Chondrocyte (in vitro differentiated cells): ENCODE measurements around the gene PTHLH. TPM values are rescaled to one million over a fixed set of nuclear protein-coding genes. Genes with fewer than 3 reads are reported as not detected.

Source experiments
- DNase-seq: peaks from one replicate; pipeline ENCODE4 v3.0.0; 2021; ENCODE audit warnings: mixed read lengths, low spot score
- H3K27ac Mint-ChIP-seq: one replicate; pipeline ENCODE4 v1.8.0; 2021; ENCODE audit warnings: mild to moderate bottlenecking, moderate library complexity, mixed read lengths; ENCODE audit not compliant: unreplicated experiment
- H3K27me3 Mint-ChIP-seq: 2 replicates; pipeline ENCODE4 v1.8.0; 2021; ENCODE audit warnings: low read depth, mixed read lengths
- H3K36me3 Mint-ChIP-seq: 2 replicates; pipeline ENCODE4 v1.8.0; 2021; ENCODE audit warnings: low read depth, mixed read lengths
- H3K4me1 Mint-ChIP-seq: 2 replicates; pipeline ENCODE4 v1.8.0; 2021; ENCODE audit warnings: low read depth, mild to moderate bottlenecking, mixed read lengths
- H3K4me3 Mint-ChIP-seq: one replicate; pipeline ENCODE4 v1.8.0; 2021; ENCODE audit warnings: mild to moderate bottlenecking, moderate library complexity, mixed read lengths; ENCODE audit not compliant: unreplicated experiment
- H3K9me3 Mint-ChIP-seq: 2 replicates; pipeline ENCODE4 v1.8.0; 2021; ENCODE audit warnings: low read depth, mixed read lengths
- total RNA-seq: library from RNA; stranded (reverse); gene quantifications from 3 replicates; pipeline ENCODE4 v1.2.1, GENCODE V29; 2021
- TF ChIP-seq, protein P1 (sequence below): fragments of 200-600 bp; sonication (generic); IDR thresholded peaks from 2 replicates; pipeline ENCODE4 v1.5.0; 2021; ENCODE audit warnings: antibody characterized with exemption, mild to moderate bottlenecking, moderate library complexity

Gene PTHLH
- total RNA-seq, 1 donor from 2014 or later: 1.1 TPM

DNA sequence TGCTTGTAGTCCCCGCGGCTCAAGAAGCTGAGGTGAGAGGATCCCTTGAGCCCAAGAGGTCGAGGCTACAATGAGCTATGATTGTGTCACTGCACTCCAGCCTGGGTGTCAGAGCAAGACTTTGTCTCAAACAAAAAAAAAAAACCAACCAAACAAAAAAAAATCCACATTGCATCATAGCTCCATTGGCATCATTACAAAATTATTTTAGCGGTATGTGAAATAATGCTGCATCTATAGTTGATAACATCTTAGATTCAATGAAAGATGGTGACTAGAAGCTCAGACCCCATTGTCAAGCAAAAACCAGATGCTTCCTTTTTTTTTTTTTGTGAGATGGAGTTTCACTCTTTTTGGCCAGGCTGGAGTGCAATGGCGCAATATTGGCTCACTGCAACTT, 14.8 kb upstream of the PTHLH start:
- Mint-ChIP-seq H3K4me3 (no peak overlapping the region), H3K27me3 (no peaks in the 10 kb centered on the region), H3K36me3 (no peaks in the 10 kb centered on the region), H3K9me3 (peaks cover 11% of the 10 kb centered on the region), H3K27ac (no peak overlapping the region), H3K4me1 (no peaks in the 10 kb centered on the region)
- DNase-seq: no peak
- TF ChIP-seq, protein P1, sequence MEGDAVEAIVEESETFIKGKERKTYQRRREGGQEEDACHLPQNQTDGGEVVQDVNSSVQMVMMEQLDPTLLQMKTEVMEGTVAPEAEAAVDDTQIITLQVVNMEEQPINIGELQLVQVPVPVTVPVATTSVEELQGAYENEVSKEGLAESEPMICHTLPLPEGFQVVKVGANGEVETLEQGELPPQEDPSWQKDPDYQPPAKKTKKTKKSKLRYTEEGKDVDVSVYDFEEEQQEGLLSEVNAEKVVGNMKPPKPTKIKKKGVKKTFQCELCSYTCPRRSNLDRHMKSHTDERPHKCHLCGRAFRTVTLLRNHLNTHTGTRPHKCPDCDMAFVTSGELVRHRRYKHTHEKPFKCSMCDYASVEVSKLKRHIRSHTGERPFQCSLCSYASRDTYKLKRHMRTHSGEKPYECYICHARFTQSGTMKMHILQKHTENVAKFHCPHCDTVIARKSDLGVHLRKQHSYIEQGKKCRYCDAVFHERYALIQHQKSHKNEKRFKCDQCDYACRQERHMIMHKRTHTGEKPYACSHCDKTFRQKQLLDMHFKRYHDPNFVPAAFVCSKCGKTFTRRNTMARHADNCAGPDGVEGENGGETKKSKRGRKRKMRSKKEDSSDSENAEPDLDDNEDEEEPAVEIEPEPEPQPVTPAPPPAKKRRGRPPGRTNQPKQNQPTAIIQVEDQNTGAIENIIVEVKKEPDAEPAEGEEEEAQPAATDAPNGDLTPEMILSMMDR: no peak

DNA sequence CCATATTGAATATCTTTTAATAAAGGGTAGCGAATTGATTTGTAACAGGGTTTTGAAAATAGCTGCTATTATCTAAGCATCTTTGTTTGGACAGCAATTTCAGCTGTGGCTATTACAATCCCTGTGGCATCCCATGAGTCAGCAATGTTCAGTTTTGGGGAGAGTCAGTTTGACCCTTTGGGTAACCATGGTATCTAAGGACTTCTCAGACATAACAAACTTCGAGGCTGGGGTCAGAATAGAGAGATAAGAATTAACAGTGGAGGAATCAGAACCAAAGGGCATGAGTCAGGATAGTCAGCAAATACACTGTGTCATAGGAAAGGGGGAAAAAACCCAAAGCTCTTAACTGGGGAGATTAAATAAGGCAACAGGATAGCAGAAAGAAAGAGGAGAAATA, 11.7 kb upstream of the PTHLH start:
- Mint-ChIP-seq H3K4me3 (no peak overlapping the region), H3K36me3 (no peaks in the 10 kb centered on the region), H3K4me1 (no peaks in the 10 kb centered on the region), H3K9me3 (no peaks in the 10 kb centered on the region), H3K27me3 (peaks cover 7% of the 10 kb centered on the region), H3K27ac (no peak overlapping the region)
- no peak for DNase-seq
- TF ChIP-seq, protein P1: no peak

DNA sequence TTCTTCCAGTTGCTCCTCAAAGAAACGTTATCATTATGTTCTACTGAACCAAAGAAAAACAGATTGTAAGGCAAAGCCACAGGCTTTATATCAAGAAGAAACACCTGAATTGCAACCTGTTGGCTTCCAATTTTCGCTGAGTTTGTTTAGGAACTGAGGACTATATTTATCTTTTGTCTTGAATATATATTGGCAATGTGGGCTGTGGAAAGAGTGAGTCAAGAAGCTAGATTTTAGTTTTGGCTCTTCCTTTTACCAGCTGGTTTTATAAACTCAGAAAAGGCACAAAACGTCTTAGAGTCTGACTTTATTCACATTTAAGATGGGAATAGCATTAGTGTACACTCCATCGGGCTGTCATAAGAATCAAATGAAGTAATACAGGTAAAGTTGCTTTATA, 10.4 kb upstream of the PTHLH start:
- Mint-ChIP-seq H3K27ac (no peak overlapping the region), H3K27me3 (peaks cover 9% of the 10 kb centered on the region), H3K4me3 (no peak overlapping the region), H3K9me3 (no peaks in the 10 kb centered on the region), H3K36me3 (no peaks in the 10 kb centered on the region), H3K4me1 (no peaks in the 10 kb centered on the region)
- TF ChIP-seq, protein P1: no peak
- DNase-seq: no peak

DNA sequence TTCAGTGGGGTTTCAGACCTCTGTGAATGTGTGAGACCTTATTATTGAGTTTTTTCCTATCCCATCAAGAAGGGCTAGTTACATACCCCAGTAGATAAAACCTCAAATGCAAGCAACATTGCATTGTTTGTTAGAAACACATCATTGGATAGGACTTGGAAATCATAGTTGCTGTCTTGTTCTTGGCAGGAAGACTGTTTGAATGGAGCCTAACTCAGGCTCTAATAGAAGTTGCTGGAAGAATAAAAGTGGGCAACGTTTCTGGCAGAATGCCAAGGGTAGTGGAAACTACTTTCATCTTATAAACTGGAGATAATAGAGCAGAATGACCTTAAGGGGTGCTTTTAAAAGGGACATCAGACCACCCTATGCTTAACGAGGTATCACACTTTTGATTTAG, 9.9 kb upstream of the PTHLH start:
- no peaks in the 10 kb centered on the region for H3K9me3 Mint-ChIP-seq
- DNase-seq: no peak
- no peaks in the 10 kb centered on the region for H3K36me3 Mint-ChIP-seq
- H3K4me3 Mint-ChIP-seq: no peak overlapping the region
- TF ChIP-seq, protein P1: no peak
- H3K4me1 Mint-ChIP-seq: no peaks in the 10 kb centered on the region
- peaks cover 12% of the 10 kb centered on the region for H3K27me3 Mint-ChIP-seq
- no peak overlapping the region for H3K27ac Mint-ChIP-seq

DNA sequence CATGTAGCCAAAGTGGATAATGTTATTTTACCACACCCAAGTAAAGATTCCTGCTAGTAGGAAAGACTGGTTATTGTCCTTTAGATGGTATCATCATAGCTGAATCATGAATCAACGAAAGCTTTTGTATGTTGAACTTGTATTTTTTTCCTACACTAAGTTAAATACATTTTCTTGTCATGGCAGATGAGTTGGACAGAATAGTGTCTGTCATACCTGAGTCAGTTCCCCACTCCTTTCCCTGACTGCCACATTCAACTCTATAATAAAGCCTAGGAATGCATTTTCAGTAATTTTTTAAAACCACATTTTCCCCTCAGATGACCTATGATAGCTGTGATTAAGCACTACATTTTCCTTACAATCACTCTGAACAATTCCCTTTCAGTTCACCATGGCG, 9.3 kb upstream of the PTHLH start:
- Mint-ChIP-seq H3K9me3 (no peaks in the 10 kb centered on the region), H3K27me3 (peaks cover 12% of the 10 kb centered on the region), H3K27ac (no peak overlapping the region), H3K4me1 (no peaks in the 10 kb centered on the region), H3K4me3 (no peak overlapping the region), H3K36me3 (no peaks in the 10 kb centered on the region)
- TF ChIP-seq, protein P1: no peak
- DNase-seq: no peak
